SK-MEL-5 (cell line): ENCODE data around the gene PAX8. TPM values are rescaled to one million over a fixed set of nuclear protein-coding genes. Genes with fewer than 3 reads are reported as not detected.
A peak's percentile ranks its signal among the peaks of the same experiment; 100 is the strongest.

Experiments
- DNase-seq: peaks from one replicate; pipeline ENCODE4 v3.0.0-alpha.2; 2016; ENCODE audit warnings: low read depth, low spot score
- in situ Hi-C: cut with HindIII; loops from 2 replicates; pipeline ENCODE4 v1.10.0; 2016; ENCODE audit warnings: low sequenced_read_pairs, high pct_unique_total_duplicates, low pct_unique_long_range_greater_than_20kb
- total RNA-seq: library from RNA; depleted of rRNA; stranded (reverse); fragments of >200 nt; shearing (Covaris generic); gene quantifications from 2 replicates; pipeline ENCODE4 v1.2.3, GENCODE V29; 2014

Gene PAX8
- total RNA-seq, 1 experiment from 2014 or later = 0.90 TPM

GRCh38 chr2:113203901-113204519 lies 74.7 kb downstream of the PAX8 start:
- DNase-seq = peak; percentile 82
- in situ Hi-C loops = no loop called here

- in situ Hi-C loops = no loop called here
- DNase-seq = no peak
These were observed 75.5 kb downstream of the PAX8 start for GRCh38 chr2:113203217-113203530.

- in situ Hi-C loops = no loop called here
- no peak for DNase-seq
These were observed 76.2 kb downstream of the PAX8 start for GRCh38 chr2:113202305-113203216.

- in situ Hi-C loops = no loop called here
- no peak for DNase-seq
These were observed 77.0 kb downstream of the PAX8 start for GRCh38 chr2:113201496-113202304.

GRCh38 chr2:113200736-113201490 lies 77.8 kb downstream of the PAX8 start:
- DNase-seq = no peak
- in situ Hi-C loops = no loop called here

GRCh38 chr2:113200236-113200635 lies 78.5 kb downstream of the PAX8 start:
- in situ Hi-C loops = no loop called here
- DNase-seq = peak; percentile 17

GRCh38 chr2:113198790-113199612 lies 79.7 kb downstream of the PAX8 start:
- in situ Hi-C loops = no loop called here
- DNase-seq = peak; percentile 78

DNA sequence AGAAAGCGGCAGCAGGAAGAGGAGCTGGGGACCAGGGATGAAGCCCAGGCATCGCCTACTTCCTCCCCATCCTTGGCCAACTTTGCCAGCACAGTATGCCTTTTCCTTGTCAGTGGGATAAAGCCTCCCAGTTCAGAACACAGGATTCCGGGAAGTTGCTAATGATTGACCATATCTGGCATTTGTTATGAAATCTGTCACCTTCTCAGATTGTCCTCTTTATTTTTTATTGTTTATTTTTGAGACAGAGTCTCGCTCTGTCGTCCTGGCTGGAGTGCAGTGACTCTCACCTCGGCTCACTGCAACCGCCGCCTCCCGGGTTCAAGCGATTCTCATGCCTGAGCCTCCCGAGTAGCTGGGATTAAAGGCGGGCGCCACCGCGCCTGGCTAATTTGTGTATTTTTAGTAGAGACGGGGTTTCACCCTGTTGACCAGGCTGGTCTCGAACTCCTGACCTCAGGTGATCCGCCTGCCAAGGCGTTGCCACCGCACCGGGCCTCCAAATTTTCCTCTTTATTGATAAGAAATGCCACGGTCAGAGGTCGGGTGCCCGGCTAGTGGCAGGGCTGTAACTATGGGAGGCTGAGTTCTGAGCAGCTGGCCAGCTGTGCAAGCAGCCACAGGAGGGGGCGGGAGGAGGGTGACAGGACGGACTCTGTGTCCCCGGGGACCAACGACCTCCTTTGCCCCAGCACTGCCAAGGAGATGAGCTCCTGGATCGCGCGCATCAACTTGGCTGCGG lies 80.5 kb downstream of the PAX8 start:
- in situ Hi-C loops = no loop called here
- no peak for DNase-seq

GRCh38 chr2:113197347-113198047 lies 81.2 kb downstream of the PAX8 start:
- DNase-seq = no peak
- in situ Hi-C loops = no loop called here

- no peak for DNase-seq
- in situ Hi-C loops = no loop called here
These were observed 81.9 kb downstream of the PAX8 start for GRCh38 chr2:113196839-113197238.

- no peak for DNase-seq
- in situ Hi-C loops = no loop called here
These were observed 82.7 kb downstream of the PAX8 start for GRCh38 chr2:113195923-113196501.

GRCh38 chr2:113192459-113193100 lies 86.1 kb downstream of the PAX8 start:
- no peak for DNase-seq
- in situ Hi-C loops = no loop called here

DNA sequence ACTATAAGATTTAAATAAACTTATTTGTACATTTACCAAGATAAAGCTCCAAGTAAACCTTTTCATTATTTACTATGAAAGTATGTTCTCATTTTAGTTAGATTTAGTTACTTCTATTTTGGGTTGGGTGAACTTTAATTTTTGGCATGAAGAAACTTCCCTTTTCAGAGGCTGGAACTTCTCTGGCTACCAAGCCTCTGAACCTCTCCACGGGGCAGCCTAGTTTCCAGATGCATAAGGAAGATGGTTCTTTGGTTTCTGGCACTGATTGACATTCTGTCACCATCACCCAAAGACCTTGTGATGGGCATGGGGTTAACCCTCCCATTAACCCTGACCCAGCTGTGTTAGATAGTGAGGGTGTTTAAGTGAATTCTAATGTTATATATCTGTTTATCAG lies 87.8 kb downstream of the PAX8 start:
- in situ Hi-C loops = no loop called here
- DNase-seq = no peak

GRCh38 chr2:113187771-113188170 lies 91.0 kb downstream of the PAX8 start:
- in situ Hi-C loops = no loop called here
- DNase-seq = no peak

DNA sequence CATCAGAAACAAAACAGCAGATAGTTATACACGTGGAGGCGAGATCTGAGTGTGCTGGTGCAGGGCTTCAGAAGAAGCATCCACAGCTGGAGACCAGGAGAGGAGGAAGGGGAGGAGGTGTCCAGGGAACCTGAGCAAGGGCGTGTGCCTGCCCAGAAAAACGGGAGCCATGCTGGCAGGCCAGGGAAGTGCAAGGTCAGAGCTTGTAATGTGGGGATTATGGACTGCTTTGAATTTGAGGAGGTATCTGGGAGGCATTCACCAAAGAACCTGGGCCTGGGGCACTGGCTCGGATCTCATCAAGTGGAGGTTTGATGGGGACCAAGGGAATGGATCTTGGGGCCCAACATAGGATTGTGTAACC lies 92.3 kb downstream of the PAX8 start:
- no peak for DNase-seq
- in situ Hi-C loops = no loop called here
